ENCODE measurements around the gene SYNDIG1. TPM values are rescaled to one million over a fixed set of nuclear protein-coding genes. Genes with fewer than 3 reads are reported as not detected.

The SYNDIG1 gene
- total RNA-seq, 1 experiment from 2014 or later: 5.4 TPM

- Histone ChIP-seq H3K4ac (ENCODE audit: low read depth, low read length) (no peak overlapping the region), H2BK15ac (ENCODE audit: low read depth, low read length) (no peak overlapping the region), H3K27ac (ENCODE audit: insufficient read length, low read depth, low read length) (no peak overlapping the region), H3K9me3 (ENCODE audit: control insufficient read depth, low read depth, low read length) (no peaks in the 10 kb centered on the region), H3K14ac (ENCODE audit: insufficient read depth, low read length) (no peak overlapping the region), H2AFZ (ENCODE audit: low read length) (no peak overlapping the region), H4K91ac (ENCODE audit: insufficient read length, low read depth, low read length) (no peak overlapping the region), H4K5ac (ENCODE audit: insufficient read length, low read depth, low read length) (no peak overlapping the region), H2BK120ac (ENCODE audit: low read depth, low read length, poor library complexity, severe bottlenecking) (no peak overlapping the region), H3K9ac (ENCODE audit: extremely low read depth, insufficient read length, low read length) (no peak overlapping the region), H2BK12ac (ENCODE audit: insufficient read length, low read depth, low read length) (no peak overlapping the region), H3K79me2 (ENCODE audit: insufficient read depth, low read length) (no peaks in the 10 kb centered on the region), H3K56ac (ENCODE audit: insufficient read length, low read depth, low read length) (no peak overlapping the region), H3K23ac (ENCODE audit: insufficient read length, low read depth, low read length) (no peak overlapping the region), H3K27me3 (ENCODE audit: insufficient read depth, low read length) (no peaks in the 10 kb centered on the region), H3K4me1 (ENCODE audit: insufficient read depth, low read length) (no peaks in the 10 kb centered on the region), H3K23me2 (ENCODE audit: insufficient read length, low read depth, low read length, poor library complexity, severe bottlenecking) (no peaks in the 10 kb centered on the region), H3T11ph (ENCODE audit: low read length) (no peak overlapping the region), H3K4me2 (ENCODE audit: insufficient read depth, insufficient read length, low read length) (no peak overlapping the region), H2BK5ac (ENCODE audit: insufficient read length, low read length) (no peak overlapping the region), H4K8ac (replicated peaks; ENCODE audit: insufficient read length, low read depth, low read length) (no peak overlapping the region), H4K20me1 (ENCODE audit: control insufficient read depth, insufficient read depth, insufficient read length) (no peaks in the 10 kb centered on the region), H2AK5ac (ENCODE audit: insufficient read length, low read length) (no peak overlapping the region), H3K18ac (ENCODE audit: insufficient read length, low read depth, low read length) (no peak overlapping the region), H2BK20ac (ENCODE audit: low read depth, low read length, poor library complexity, severe bottlenecking) (no peak overlapping the region), H3K79me1 (ENCODE audit: insufficient read depth, low read depth, low read length, poor library complexity, severe bottlenecking) (no peaks in the 10 kb centered on the region)
- DNase-seq: peak; percentile 1
- Mint-ChIP-seq H3K36me3 (ENCODE audit: insufficient read depth in 1 of 3, low read depth in 3 of 3) (peaks cover 0 to 2% (median 2%) of the 10 kb centered on the region in 3 experiments; a peak in 2 of 7 replicates), H3K4me1 (peaks cover 7 to 13% of the 10 kb centered on the region in 2 experiments), H3K27ac (no peak overlapping the region), H3K9me3 (no peaks in the 10 kb centered on the region), H3K4me3 (no peak overlapping the region), H3K27me3 (ENCODE audit: low read depth) (no peaks in the 10 kb centered on the region)
- WGBS (ENCODE audit: extremely low coverage, insufficient read length, low lambda C conversion rate): no CpG with 5 or more reads among the region's 5 CpGs
- no peak for TF ChIP-seq CTCF (conservative IDR thresholded peaks at IDR 0.05)
Observed at GRCh38 chr20:24498641-24499040, 29.2 kb downstream of the SYNDIG1 start.
